ENCODE measurements around the gene CAMK2N2. TPM values are rescaled to one million over a fixed set of nuclear protein-coding genes. Genes with fewer than 3 reads are reported as not detected.

The CAMK2N2 gene
- total RNA-seq, 1 donor from 2014 or later: not detected

DNA sequence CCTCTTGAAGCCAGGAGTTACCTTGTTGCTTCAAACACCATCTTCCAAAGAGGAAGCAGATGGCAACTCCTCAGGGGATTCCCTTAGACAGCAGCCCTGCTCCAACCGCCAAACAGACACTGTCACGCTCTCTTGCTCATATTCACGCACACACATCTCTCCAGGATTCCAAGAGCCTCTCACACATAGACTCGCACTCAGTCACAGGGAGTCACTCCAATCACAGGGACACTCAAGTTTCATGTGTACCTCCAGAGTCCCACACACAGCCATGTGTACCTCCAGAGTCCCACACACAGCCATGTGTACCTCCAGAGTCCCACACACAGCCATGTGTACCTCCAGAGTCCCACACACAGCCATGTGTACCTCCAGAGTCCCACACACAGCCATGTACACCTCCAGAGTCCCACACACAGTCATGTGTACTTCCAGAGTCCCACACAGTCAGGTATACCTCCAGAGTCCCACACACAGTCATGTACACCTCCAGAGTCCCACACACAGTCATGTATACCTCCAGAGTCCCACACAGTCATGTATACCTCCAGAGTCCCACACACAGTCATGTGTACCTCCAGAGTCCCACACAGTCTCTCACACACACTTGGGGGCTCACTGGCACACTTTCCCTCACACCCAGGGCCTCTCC is 25.8 kb downstream of the CAMK2N2 start:
- intact Hi-C loops (cut with DNase I): no loop called here
- DNase-seq (no peak), ATAC-seq (no peak)
- no peaks in the 10 kb centered on the region for H3K36me3 ChIP-seq
- H3K4me1 ChIP-seq: no peaks in the 10 kb centered on the region
- no peak overlapping the region for H3K4me3 ChIP-seq
- H3K27me3 ChIP-seq (ENCODE audit: low read depth): peaks cover 45% of the 10 kb centered on the region
- TF ChIP-seq CTCF (IDR thresholded peaks at IDR 0.05): no peak
- H3K9me3 ChIP-seq: no peaks in the 10 kb centered on the region
- no peak overlapping the region for H3K27ac ChIP-seq

- no peaks in the 10 kb centered on the region for H3K36me3 ChIP-seq
- no peak overlapping the region for H3K4me3 ChIP-seq
- ATAC-seq (no peak), DNase-seq (no peak)
- peaks cover 52% of the 10 kb centered on the region for H3K27me3 ChIP-seq (ENCODE audit: low read depth)
- no peak for TF ChIP-seq CTCF (IDR thresholded peaks at IDR 0.05)
- intact Hi-C loops (cut with DNase I): no loop called here
- H3K9me3 ChIP-seq: no peaks in the 10 kb centered on the region
- peaks cover 6% of the 10 kb centered on the region for H3K4me1 ChIP-seq
- H3K27ac ChIP-seq: no peak overlapping the region
These were observed 26.5 kb downstream of the CAMK2N2 start for GRCh38 chr3:184234671-184235380.

- no peaks in the 10 kb centered on the region for H3K36me3 ChIP-seq
- no peaks in the 10 kb centered on the region for H3K9me3 ChIP-seq
- intact Hi-C loops (cut with DNase I): no loop called here
- peak; percentile 71 for DNase-seq
- TF ChIP-seq CTCF (IDR thresholded peaks at IDR 0.05): no peak
- no peak overlapping the region for H3K27ac ChIP-seq
- H3K4me3 ChIP-seq: no peak overlapping the region
- peaks cover 11% of the 10 kb centered on the region for H3K4me1 ChIP-seq
- ATAC-seq: peak; percentile 38 to 40
- peaks cover 58% of the 10 kb centered on the region for H3K27me3 ChIP-seq (ENCODE audit: low read depth)
These were observed 27.1 kb downstream of the CAMK2N2 start for GRCh38 chr3:184234224-184234623.

DNA sequence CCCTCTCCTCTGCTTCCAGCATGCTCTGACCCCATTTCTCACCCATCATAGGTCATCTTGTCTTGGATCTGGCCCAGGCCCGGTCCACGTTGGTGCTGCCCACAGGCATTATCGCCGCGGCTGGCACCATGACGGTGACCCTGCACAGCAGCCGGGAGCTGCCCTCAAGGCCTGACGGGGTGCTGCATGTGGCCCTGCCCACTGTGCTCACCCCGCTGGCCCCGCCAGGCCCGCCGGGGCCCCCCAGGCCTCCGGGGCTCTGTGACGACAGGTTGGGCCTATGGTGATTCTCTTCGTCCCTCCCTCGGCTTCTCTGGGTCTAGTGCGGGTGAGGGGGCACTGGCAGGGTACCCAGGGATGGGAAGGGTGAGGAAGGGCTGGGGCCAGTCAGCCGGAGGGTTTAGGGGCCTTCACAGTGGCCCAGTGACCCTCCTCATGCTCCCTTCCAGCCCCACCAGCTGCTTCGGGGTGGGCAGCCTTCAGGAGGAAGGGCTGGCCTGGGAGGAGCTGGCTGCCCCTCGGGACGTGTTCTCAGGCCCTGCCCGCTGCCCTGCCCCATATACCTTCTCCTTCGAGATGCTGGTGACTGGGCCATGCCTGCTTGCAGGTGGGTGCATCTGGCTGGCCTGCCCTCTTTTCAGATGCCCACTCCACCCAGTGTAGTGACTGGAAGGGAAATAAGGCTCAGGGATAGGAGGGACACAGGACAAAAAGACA is 28.1 kb downstream of the CAMK2N2 start:
- Histone ChIP-seq H3K27ac (no peak overlapping the region), H3K36me3 (no peaks in the 10 kb centered on the region), H3K4me1 (peaks cover 18% of the 10 kb centered on the region), H3K9me3 (no peaks in the 10 kb centered on the region), H3K27me3 (ENCODE audit: low read depth) (peaks cover 58% of the 10 kb centered on the region), H3K4me3 (no peak overlapping the region)
- ATAC-seq (no peak), DNase-seq (no peak)
- intact Hi-C loops (cut with DNase I): no loop called here
- TF ChIP-seq CTCF (IDR thresholded peaks at IDR 0.05): no peak

- no peaks in the 10 kb centered on the region for H3K9me3 ChIP-seq
- no peak for DNase-seq
- intact Hi-C loops (cut with DNase I): no loop called here
- H3K27ac ChIP-seq: no peak overlapping the region
- H3K4me3 ChIP-seq: no peak overlapping the region
- no peak for TF ChIP-seq CTCF (IDR thresholded peaks at IDR 0.05)
- H3K27me3 ChIP-seq (ENCODE audit: low read depth): peaks cover 63% of the 10 kb centered on the region
- H3K36me3 ChIP-seq: no peaks in the 10 kb centered on the region
- ATAC-seq: no peak
- peaks cover 18% of the 10 kb centered on the region for H3K4me1 ChIP-seq
These were observed 29.7 kb downstream of the CAMK2N2 start for GRCh38 chr3:184231671-184232070.

All from lower lobe of right lung (tissue), 2 donors.